ENCODE measurements around the gene HMCN1. TPM values are rescaled to one million over a fixed set of nuclear protein-coding genes. Genes with fewer than 3 reads are reported as not detected.

The HMCN1 gene
- polyA plus RNA-seq, 1 donor from 2014 or later = 0.66 TPM

DNA sequence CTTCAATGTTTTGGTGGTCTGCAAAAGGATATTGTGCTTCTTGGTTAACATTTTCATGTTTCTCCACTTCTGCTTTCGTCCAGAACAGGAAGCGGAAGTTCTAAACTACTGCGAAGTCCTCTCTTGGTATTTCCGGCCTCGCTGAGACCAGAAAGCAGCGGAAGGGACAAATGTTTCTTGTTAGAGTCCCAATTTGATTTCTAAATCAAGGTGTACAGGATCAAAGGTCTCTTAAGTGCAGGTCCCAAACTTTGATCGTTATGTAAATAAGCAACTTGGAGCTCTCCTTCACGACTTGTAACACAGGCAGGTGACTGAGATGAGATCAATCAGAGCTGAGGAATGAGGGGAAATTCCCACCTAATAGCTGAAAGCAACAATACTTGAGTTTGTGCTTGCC is 40.1 kb upstream of the HMCN1 start:
- Histone ChIP-seq H3K79me2 (replicated peaks; ENCODE audit: insufficient read depth, low read length) (no peaks in the 10 kb centered on the region), H3K4me3 (ENCODE audit: low read length) (no peak overlapping the region), H3K36me3 (ENCODE audit: insufficient read depth, low read length) (no peaks in the 10 kb centered on the region), H3K27ac (ENCODE audit: low read length) (no peak overlapping the region), H3K27me3 (ENCODE audit: insufficient read depth, low read depth, low read length) (no peaks in the 10 kb centered on the region), H3K9me3 (ENCODE audit: low read length) (no peaks in the 10 kb centered on the region), H2AFZ (ENCODE audit: low read depth, low read length) (no peak overlapping the region), H4K20me1 (ENCODE audit: insufficient read depth) (no peaks in the 10 kb centered on the region), H3K9me2 (ENCODE audit: insufficient read depth, low read length) (no peaks in the 10 kb centered on the region), H3F3A (ENCODE audit: insufficient read depth, low read length, poor library complexity, severe bottlenecking) (no peaks in the 10 kb centered on the region), H3K9ac (ENCODE audit: low read length) (no peak overlapping the region), H3K4me2 (ENCODE audit: low read length) (no peak overlapping the region)
- TF ChIP-seq RAD21 (conservative IDR thresholded peaks at IDR 0.05) (no peak), EZH2 (IDR thresholded peaks at IDR 0.05; ENCODE audit: borderline replicate concordance, insufficient read depth, low read length, poor library complexity, severe bottlenecking) (no peak), SMC3 (conservative IDR thresholded peaks at IDR 0.05; ENCODE audit: poor library complexity) (no peak), POLR2AphosphoS5 (IDR thresholded peaks at IDR 0.05) (no peak), EP300 (conservative IDR thresholded peaks at IDR 0.05; ENCODE audit: poor library complexity, severe bottlenecking) (no peak), TAF1 (IDR thresholded peaks at IDR 0.05; ENCODE audit: low read depth) (no peak), MXI1 (conservative IDR thresholded peaks at IDR 0.05; ENCODE audit: poor library complexity, severe bottlenecking) (no peak), REST (IDR thresholded peaks at IDR 0.05; ENCODE audit: borderline replicate concordance) (no peak)
- TF ChIP-seq, protein P1, sequence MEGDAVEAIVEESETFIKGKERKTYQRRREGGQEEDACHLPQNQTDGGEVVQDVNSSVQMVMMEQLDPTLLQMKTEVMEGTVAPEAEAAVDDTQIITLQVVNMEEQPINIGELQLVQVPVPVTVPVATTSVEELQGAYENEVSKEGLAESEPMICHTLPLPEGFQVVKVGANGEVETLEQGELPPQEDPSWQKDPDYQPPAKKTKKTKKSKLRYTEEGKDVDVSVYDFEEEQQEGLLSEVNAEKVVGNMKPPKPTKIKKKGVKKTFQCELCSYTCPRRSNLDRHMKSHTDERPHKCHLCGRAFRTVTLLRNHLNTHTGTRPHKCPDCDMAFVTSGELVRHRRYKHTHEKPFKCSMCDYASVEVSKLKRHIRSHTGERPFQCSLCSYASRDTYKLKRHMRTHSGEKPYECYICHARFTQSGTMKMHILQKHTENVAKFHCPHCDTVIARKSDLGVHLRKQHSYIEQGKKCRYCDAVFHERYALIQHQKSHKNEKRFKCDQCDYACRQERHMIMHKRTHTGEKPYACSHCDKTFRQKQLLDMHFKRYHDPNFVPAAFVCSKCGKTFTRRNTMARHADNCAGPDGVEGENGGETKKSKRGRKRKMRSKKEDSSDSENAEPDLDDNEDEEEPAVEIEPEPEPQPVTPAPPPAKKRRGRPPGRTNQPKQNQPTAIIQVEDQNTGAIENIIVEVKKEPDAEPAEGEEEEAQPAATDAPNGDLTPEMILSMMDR (IDR thresholded peaks at IDR 0.05; ENCODE audit: poor library complexity, severe bottlenecking) = no peak

DNA sequence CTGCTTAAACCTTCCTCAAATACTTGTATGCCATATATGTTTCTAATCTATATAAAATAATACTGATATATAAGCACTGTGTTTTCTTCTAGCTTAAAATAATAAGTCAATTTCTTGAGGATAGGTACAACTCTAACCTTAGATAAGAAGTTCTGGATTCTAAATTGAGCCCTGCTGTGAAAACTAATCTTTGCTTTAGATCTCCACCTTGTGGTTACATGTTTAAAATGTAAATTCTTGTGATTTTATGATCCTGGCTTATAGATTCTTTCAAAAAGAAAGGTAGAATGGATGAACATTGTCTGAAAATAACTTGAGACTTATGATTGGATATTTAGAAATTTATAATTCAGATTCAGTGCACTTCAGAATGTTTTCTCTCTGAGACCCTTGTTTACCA is 38.9 kb upstream of the HMCN1 start:
- no peak for TF ChIP-seq MXI1 (conservative IDR thresholded peaks at IDR 0.05; ENCODE audit: poor library complexity, severe bottlenecking)
- TF ChIP-seq EP300 (conservative IDR thresholded peaks at IDR 0.05; ENCODE audit: poor library complexity, severe bottlenecking) = no peak
- TF ChIP-seq, protein P1 (IDR thresholded peaks at IDR 0.05; ENCODE audit: poor library complexity, severe bottlenecking) = peak; percentile 56
- TF ChIP-seq EZH2 (IDR thresholded peaks at IDR 0.05; ENCODE audit: borderline replicate concordance, insufficient read depth, low read length, poor library complexity, severe bottlenecking) = no peak
- TF ChIP-seq POLR2AphosphoS5 (IDR thresholded peaks at IDR 0.05) = no peak
- TF ChIP-seq TAF1 (IDR thresholded peaks at IDR 0.05; ENCODE audit: low read depth) = no peak
- no peak for TF ChIP-seq REST (IDR thresholded peaks at IDR 0.05; ENCODE audit: borderline replicate concordance)
- peak; percentile 65 for TF ChIP-seq SMC3 (conservative IDR thresholded peaks at IDR 0.05; ENCODE audit: poor library complexity)
- peak; percentile 68 for TF ChIP-seq RAD21 (conservative IDR thresholded peaks at IDR 0.05)
- Histone ChIP-seq H3K4me2 (ENCODE audit: low read length) (no peak overlapping the region), H3K27ac (ENCODE audit: low read length) (no peak overlapping the region), H3K9me2 (ENCODE audit: insufficient read depth, low read length) (no peaks in the 10 kb centered on the region), H3K9me3 (ENCODE audit: low read length) (no peaks in the 10 kb centered on the region), H3K4me3 (ENCODE audit: low read length) (no peak overlapping the region), H3K79me2 (replicated peaks; ENCODE audit: insufficient read depth, low read length) (no peaks in the 10 kb centered on the region), H3K9ac (ENCODE audit: low read length) (no peak overlapping the region), H4K20me1 (ENCODE audit: insufficient read depth) (no peaks in the 10 kb centered on the region), H3F3A (ENCODE audit: insufficient read depth, low read length, poor library complexity, severe bottlenecking) (no peaks in the 10 kb centered on the region), H2AFZ (ENCODE audit: low read depth, low read length) (no peak overlapping the region), H3K27me3 (ENCODE audit: insufficient read depth, low read depth, low read length) (no peaks in the 10 kb centered on the region), H3K36me3 (ENCODE audit: insufficient read depth, low read length) (no peaks in the 10 kb centered on the region)
